Transverse colon (tissue), 3 donors: ENCODE measurements around the gene FBXL17.

ENCODE experiments used
- CTCF ChIP-seq, 5 experiments: fragments of 200-600 bp in 3 of 5; fragments of 450-650 bp in 2 of 5; sonication (generic) in 3 of 5; IDR thresholded peaks; 1 replicate in 2 of 5; 2 replicates in 3 of 5; pipeline ENCODE4 v1.5.1; 2016 to 2017; ENCODE audit warnings: antibody characterized with exemption in 5 of 5, inconsistent platforms in 3 of 5, mild to moderate bottlenecking in 2 of 5, moderate library complexity in 1 of 5
- POLR2A ChIP-seq: fragments of 450-650 bp; IDR thresholded peaks from one replicate; pipeline ENCODE4 v1.6.1; 2016; ENCODE audit warnings: antibody characterized with exemption, mild to moderate bottlenecking, moderate library complexity

- TF ChIP-seq CTCF (IDR thresholded peaks at IDR 0.05) (no peak), POLR2A (no peak)
Measured at GRCh38 chr5:107957051-107957450, 424.8 kb downstream of the FBXL17 start.
